Mucosa of descending colon (tissue), 3 donors: ENCODE data around the gene HHIP. TPM values are rescaled to one million over a fixed set of nuclear protein-coding genes. Genes with fewer than 3 reads are reported as not detected.

Source experiments
- ATAC-seq: fragments of 200-7000 bp; cut with Tn5 transposase; one replicate; pipeline ENCODE4 v1.9.1; 2020; ENCODE audit warnings: mild to moderate bottlenecking, moderate library complexity
- DNase-seq, 3 donors: peaks; one replicate each; pipeline ENCODE4 v3.0.0-alpha.2; 2020
- H3K36me3 ChIP-seq: fragments of 200-600 bp; one replicate; pipeline ENCODE4 v1.8.0; 2021; ENCODE audit warnings: low read depth, mild to moderate bottlenecking
- H3K4me1 ChIP-seq: fragments of 200-600 bp; one replicate; pipeline ENCODE4 v1.8.0; 2021; ENCODE audit warnings: low read depth, mild to moderate bottlenecking
- H3K4me3 ChIP-seq: fragments of 200-600 bp; one replicate; pipeline ENCODE4 v1.8.0; 2021; ENCODE audit warnings: mild to moderate bottlenecking
- H3K9me3 ChIP-seq: fragments of 200-600 bp; one replicate; pipeline ENCODE4 v1.8.0; 2021; ENCODE audit warnings: mild to moderate bottlenecking
- intact Hi-C, 2 donors: fragments of 100-400 bp; cut with DNase I in 1 of 2; cut with micrococcal nuclease in 1 of 2; formaldehyde crosslinking; loops; one replicate each; pipeline versions ENCODE4 v1.11.0 to v1.11.1; 2022; cut with DNase I, micrococcal nuclease
- total RNA-seq, 3 donors: library from RNA; stranded (reverse); fragmentation: NEBNext Ultra II Directional in 2 of 3; extraction: Animal tissue kit (Norgen Biotek cat#: 25700) in 2 of 3; gene quantifications; one replicate each; pipeline versions ENCODE4 v1.2.1 to v1.2.4, GENCODE V29; 2021 to 2023
- TF ChIP-seq, protein P1 (sequence below): fragments of 200-600 bp; IDR thresholded peaks from one replicate; pipeline ENCODE4 v1.8.0; 2022; ENCODE audit warnings: antibody characterized with exemption, mild to moderate bottlenecking
- donor health status: DM: no; HTN: no; CAD: no; lungs with moderate emphysema.
- donor health status: DM: no; HTN: no; CAD: no.
- donor health status: DM: no; HTN: yes; CAD: no.

The HHIP gene
- total RNA-seq, 3 donors from 2014 or later: 2.4 to 5.5 (median 2.7) TPM

GRCh38 chr4:144648042-144648441 lies 2.1 kb downstream of the HHIP start:
- no peak for DNase-seq
- H3K36me3 ChIP-seq: no peaks in the 10 kb centered on the region
- TF ChIP-seq, protein P1, sequence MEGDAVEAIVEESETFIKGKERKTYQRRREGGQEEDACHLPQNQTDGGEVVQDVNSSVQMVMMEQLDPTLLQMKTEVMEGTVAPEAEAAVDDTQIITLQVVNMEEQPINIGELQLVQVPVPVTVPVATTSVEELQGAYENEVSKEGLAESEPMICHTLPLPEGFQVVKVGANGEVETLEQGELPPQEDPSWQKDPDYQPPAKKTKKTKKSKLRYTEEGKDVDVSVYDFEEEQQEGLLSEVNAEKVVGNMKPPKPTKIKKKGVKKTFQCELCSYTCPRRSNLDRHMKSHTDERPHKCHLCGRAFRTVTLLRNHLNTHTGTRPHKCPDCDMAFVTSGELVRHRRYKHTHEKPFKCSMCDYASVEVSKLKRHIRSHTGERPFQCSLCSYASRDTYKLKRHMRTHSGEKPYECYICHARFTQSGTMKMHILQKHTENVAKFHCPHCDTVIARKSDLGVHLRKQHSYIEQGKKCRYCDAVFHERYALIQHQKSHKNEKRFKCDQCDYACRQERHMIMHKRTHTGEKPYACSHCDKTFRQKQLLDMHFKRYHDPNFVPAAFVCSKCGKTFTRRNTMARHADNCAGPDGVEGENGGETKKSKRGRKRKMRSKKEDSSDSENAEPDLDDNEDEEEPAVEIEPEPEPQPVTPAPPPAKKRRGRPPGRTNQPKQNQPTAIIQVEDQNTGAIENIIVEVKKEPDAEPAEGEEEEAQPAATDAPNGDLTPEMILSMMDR: no peak
- intact Hi-C loops: no loop called here
- H3K9me3 ChIP-seq: no peaks in the 10 kb centered on the region
- ATAC-seq: no peak
- H3K4me3 ChIP-seq: no peak overlapping the region
- peaks cover 8% of the 10 kb centered on the region for H3K4me1 ChIP-seq

DNA sequence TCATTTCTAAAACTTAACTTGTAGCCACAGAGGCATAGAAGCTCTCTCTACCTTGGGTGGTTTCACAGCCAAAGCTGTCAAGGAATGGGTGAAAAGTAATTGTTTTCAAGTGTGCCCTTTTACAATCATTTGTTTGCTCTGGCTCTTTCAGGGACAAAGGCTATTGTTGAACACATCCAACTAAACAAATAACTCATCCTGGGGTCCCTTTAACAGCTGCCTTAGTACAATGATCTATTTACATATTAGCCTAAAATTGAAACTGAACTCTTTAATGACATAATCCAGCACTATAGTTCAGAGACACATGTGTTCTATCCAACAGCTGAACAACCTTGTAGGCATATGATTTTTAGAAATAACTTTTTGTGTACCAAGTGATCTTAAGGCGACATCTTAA lies 3.7 kb downstream of the HHIP start:
- no peaks in the 10 kb centered on the region for H3K36me3 ChIP-seq
- peaks cover 8% of the 10 kb centered on the region for H3K4me1 ChIP-seq
- ATAC-seq (no peak), DNase-seq (no peak)
- no peak overlapping the region for H3K4me3 ChIP-seq
- TF ChIP-seq, protein P1: no peak
- H3K9me3 ChIP-seq: no peaks in the 10 kb centered on the region
- intact Hi-C loops: no loop called here

DNA sequence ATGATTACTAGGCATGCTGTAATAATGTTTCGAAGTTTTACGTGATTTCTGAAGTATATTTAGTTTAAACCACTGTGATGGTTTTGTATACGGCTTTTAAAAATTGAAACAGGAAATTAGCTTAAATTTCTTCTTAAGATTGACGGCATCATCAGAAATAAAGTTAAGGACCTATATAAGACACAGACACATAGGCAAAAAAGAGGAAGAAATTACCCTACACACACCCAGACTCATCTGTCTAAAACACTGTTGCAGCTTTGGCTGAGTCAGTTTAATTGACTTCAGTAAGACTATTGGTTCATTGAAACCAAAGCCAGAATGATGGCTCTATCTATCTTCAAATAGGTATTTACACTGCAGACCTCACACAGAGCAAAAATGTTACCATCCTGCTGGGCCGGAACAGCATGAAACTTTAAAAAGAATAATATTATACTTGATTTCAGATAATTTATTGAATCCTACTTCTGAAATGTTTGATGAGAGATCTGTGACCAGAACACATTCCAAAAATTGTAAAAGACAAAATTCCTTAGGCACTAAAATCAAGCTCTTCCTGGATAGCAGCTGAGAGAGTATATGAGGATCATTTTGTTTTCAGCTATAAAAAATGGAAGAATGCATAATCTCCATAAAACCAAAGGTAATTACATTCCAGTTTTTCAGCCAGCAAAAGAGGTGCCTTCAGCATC lies 4.5 kb downstream of the HHIP start:
- Histone ChIP-seq H3K4me3 (no peak overlapping the region), H3K36me3 (no peaks in the 10 kb centered on the region), H3K9me3 (no peaks in the 10 kb centered on the region), H3K4me1 (peaks cover 8% of the 10 kb centered on the region)
- no peak for ATAC-seq
- DNase-seq: no peak
- intact Hi-C loops: no loop called here
- TF ChIP-seq, protein P1: no peak

- no peaks in the 10 kb centered on the region for H3K36me3 ChIP-seq
- no peaks in the 10 kb centered on the region for H3K4me1 ChIP-seq
- no peaks in the 10 kb centered on the region for H3K9me3 ChIP-seq
- TF ChIP-seq, protein P1: no peak
- no peak overlapping the region for H3K4me3 ChIP-seq
- ATAC-seq: no peak
- intact Hi-C loops: no loop called here
- DNase-seq: no peak
Measured at GRCh38 chr4:144653781-144654545, 8.0 kb downstream of the HHIP start.

DNA sequence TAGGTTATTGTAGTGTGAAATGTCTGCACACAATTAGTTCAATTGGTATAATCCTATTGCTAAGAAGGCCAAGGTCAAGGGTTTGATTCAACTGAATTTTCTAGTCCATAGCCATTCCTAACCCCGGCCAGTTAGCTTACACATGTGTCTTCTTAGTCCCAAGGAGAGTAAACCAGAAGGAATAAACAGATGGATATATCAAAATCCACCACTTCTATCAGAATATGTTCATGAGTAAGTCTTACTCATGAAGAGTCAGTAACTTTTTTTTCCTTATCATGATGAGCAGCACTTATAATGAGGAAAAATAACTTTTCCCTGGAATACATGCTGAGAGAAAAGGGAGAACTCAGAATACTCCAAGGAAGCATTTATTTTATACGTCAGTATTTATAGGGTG lies 9.5 kb downstream of the HHIP start:
- no peaks in the 10 kb centered on the region for H3K9me3 ChIP-seq
- H3K4me3 ChIP-seq: no peak overlapping the region
- no peak for DNase-seq
- no peaks in the 10 kb centered on the region for H3K36me3 ChIP-seq
- no peak for ATAC-seq
- TF ChIP-seq, protein P1: no peak
- intact Hi-C loops: no loop called here
- H3K4me1 ChIP-seq: peaks cover 4% of the 10 kb centered on the region
